ENCODE results near the gene RPTOR. TPM values are rescaled to one million over a fixed set of nuclear protein-coding genes. Genes with fewer than 3 reads are reported as not detected.
"Not testable (repeated sequence)": the region's sequence is repeated elsewhere in the genome, so short reads cannot be mapped to it uniquely, and the experiment has no call there.

The RPTOR gene
- total RNA-seq, 3 donors from 2014 or later: 76.1 to 98.3 (median 89.5) TPM

DNA sequence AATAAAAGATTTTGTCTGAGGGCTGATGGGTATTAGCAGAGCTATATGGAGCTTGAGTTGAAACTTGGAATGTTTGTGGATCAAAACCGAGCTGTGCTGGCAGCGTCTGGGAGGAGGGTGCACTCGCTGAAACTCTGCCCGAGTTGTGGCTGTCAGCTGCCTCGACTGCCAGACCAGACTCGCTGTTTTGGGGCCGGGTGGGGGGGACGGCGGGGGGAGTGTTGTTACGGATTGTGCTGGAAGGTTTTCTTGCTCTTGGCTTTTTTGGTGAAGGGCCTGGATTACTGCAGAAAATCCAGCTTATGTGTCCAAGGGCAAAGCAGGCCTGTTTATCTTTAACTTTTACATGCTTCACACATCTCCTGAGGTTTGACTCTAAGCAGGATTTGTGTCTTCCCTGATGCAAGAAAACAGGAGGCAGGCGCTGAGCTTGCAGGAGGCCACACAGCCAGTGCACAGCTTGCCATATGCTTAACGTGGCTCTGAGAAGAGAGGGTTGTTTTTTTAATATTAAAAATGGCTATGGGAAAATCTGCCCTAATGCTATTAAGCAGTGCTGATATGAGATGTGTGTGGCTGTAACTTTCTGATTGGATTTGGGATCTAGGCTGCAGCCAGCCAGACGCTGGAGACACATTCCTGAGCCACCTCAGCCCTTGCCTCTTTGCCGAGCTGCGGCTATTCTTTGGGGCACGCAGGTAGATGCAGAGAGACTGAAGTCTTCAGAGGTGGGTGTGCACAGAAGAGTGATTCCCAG lies 20.5 kb upstream of the RPTOR start:
- no peak overlapping the region for H3K4me3 Mint-ChIP-seq
- no peaks in the 10 kb centered on the region for H3K36me3 Mint-ChIP-seq (ENCODE audit: insufficient read depth)
- ATAC-seq: no peak

DNA sequence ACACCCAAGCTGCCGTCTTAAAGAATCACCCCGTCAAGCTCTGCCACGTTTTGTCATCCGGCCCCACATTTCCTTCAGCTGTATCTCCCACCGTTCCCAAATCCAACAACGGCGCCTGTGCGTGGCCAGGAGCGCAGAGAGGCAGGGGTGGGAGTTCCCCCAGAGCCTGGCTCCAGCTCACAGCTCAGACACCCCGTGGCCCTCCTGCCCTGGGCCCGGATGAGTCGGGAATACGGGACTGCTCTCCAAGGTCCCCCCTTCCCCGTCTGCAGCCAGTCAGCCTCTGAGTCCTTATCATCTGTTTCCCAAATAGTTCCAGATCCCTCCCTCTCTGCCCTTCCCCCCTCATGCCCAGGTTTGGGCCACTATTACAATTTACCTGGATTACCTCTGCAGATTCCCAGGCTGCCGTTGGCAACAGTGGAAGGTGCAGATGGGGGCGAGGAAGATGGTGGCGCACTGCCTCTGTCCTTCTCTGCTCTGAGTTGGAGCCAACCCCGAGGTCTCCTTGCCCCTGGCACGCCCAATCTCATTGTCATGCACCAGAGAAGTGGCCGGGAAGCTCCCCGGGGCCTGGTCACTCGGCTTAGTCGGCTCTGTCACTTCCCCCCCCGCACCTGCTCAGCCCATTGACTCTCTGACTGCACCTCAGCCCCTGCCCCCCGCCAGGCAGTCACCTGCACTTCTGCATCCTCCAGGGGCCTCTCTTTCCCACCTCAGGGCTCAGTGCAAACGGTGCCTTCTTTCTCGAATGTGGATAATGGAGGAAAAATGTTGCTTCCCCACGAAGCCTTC lies 18.3 kb upstream of the RPTOR start:
- Mint-ChIP-seq H3K9me3 (no peaks in the 10 kb centered on the region), H3K36me3 (ENCODE audit: insufficient read depth) (no peaks in the 10 kb centered on the region), H3K4me1 (ENCODE audit: low read depth) (no peaks in the 10 kb centered on the region), H3K4me3 (no peak overlapping the region), H3K27me3 (ENCODE audit: low read depth) (peaks cover 22% of the 10 kb centered on the region)
- DNase-seq: no peak
- no peak for ATAC-seq

More for the DNA sequence above, 20.5 kb upstream of the RPTOR start:
- Mint-ChIP-seq H3K27me3 (ENCODE audit: low read depth) (peaks cover 25% of the 10 kb centered on the region), H3K9me3 (no peaks in the 10 kb centered on the region), H3K4me1 (ENCODE audit: low read depth) (no peaks in the 10 kb centered on the region)
- no peak for DNase-seq

DNA sequence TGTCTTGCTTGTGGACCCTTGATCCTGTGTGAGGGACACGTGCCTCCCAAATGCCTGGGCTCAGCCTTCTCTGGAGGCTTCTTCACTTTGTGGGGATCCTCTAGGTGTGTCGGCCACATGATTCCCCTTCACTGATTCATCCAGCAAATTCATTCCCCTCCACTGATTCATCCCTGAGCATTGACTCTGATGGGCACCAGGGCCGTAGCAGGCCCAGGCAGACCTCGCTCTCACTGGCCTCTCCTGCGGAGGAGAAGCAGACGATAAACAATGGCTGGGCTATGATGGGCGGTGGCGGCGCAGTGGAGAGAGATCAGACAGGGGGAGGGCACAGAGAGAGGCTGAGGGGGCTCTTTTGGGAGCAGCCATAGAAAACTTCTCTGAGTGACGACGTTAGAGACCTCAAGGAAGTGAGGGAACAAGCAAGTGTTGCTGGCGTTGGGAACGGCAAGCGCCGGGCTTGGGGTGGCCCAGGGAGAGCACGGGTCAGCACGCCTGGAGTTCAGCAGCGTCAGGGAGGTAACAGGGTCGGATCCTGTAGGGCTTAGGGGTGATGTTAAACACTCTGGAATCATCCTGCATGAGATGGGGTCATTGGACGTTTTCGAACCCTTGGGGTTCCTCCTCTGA lies 17.5 kb upstream of the RPTOR start:
- H3K4me3 Mint-ChIP-seq: no peak overlapping the region
- H3K27me3 Mint-ChIP-seq (ENCODE audit: low read depth): peaks cover 25% of the 10 kb centered on the region
- H3K36me3 Mint-ChIP-seq (ENCODE audit: insufficient read depth): no peaks in the 10 kb centered on the region
- DNase-seq: no peak
- H3K4me1 Mint-ChIP-seq (ENCODE audit: low read depth): no peaks in the 10 kb centered on the region
- no peak for ATAC-seq
- no peaks in the 10 kb centered on the region for H3K9me3 Mint-ChIP-seq

DNA sequence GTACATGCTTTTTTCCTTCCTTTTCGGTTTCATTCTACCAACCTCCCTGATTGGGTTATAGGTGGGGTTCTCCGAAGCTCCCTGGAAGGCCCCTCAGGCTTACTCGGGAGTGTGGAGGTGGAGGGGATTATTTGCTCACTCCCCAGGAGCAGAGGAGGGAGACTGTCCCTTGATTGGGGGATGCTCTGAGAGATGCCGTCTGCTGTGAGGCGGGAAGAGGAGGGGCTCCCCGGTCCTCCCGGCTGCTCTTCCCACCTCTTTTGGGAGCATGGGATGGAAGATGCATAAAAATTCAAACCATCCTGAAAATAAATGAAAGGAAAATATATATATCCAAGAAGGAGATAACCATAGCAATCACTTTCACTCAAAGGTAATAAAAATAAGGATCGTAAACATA lies 16.1 kb upstream of the RPTOR start:
- ATAC-seq (no peak), DNase-seq (no peak)
- Mint-ChIP-seq H3K4me1 (ENCODE audit: low read depth) (no peaks in the 10 kb centered on the region), H3K4me3 (no peak overlapping the region), H3K9me3 (no peaks in the 10 kb centered on the region), H3K27me3 (ENCODE audit: low read depth) (peaks cover 25% of the 10 kb centered on the region), H3K36me3 (ENCODE audit: insufficient read depth) (no peaks in the 10 kb centered on the region)

DNA sequence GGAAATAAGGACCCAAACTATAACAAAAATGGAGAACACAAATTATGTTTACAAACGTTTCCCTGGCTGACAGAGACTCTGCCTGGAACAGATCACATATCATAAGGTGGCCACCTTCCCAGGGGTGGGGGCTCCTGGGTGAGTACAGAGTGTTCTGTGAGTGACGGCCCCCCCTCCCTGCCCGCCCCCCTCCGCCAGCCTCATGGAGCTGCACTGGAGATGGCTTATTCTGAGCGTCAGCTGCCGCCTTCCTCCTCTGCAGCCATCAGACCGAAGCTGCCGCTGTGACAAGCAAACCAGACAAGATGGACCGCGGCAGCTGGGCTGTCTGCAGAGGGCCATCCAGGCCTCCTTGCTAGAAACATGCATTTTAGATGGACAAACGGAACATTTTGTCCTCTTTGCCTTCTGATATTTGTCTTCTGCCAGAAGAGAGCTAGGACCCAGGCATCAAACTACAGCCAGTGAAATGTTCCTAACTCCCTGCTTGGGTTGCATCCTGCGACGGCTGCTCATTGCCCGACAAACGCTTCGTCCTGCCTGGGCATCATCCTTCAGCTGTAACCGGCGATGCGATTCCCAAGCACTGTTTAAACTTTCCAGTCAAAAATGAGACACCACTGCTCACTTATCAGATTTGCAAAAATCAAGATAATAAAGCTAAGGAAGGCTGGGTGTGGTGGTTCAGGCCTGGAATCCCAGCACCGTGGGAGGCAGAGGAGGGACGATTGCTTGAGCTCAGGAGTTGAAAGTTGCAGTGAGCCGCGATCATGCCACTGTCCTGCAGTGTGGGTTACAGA lies 15.3 kb upstream of the RPTOR start:
- peaks cover 25% of the 10 kb centered on the region for H3K27me3 Mint-ChIP-seq (ENCODE audit: low read depth)
- ATAC-seq: no peak

DNA sequence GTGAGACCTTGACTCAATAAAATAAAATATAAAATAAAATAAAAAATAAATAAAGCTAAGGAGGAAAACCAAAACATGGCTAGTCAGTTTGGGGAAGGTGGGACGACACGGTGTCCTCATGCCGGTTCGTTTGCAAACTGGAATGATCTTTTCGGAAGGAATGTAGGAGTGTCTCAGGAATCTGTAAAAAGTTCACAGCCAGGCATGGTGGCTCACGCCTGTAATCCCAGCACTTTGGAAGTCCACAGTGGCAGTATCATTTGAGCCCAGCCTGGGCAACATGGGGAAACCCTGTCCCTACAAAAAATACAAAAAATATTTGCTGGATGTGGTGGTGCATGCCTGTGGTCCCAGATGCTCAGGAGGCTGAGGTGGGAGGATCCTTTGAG lies 14.7 kb upstream of the RPTOR start:
- Mint-ChIP-seq H3K9me3 (no peaks in the 10 kb centered on the region), H3K36me3 (ENCODE audit: insufficient read depth) (no peaks in the 10 kb centered on the region), H3K4me3 (no peak overlapping the region), H3K27me3 (ENCODE audit: low read depth) (peaks cover 25% of the 10 kb centered on the region), H3K4me1 (ENCODE audit: low read depth) (no peaks in the 10 kb centered on the region)
- DNase-seq (no peak), ATAC-seq (no peak)

More for the DNA sequence above, 15.3 kb upstream of the RPTOR start:
- H3K4me1 Mint-ChIP-seq (ENCODE audit: low read depth): no peaks in the 10 kb centered on the region
- H3K9me3 Mint-ChIP-seq: no peaks in the 10 kb centered on the region
- no peaks in the 10 kb centered on the region for H3K36me3 Mint-ChIP-seq (ENCODE audit: insufficient read depth)
- no peak for DNase-seq
- H3K4me3 Mint-ChIP-seq: no peak overlapping the region

DNA sequence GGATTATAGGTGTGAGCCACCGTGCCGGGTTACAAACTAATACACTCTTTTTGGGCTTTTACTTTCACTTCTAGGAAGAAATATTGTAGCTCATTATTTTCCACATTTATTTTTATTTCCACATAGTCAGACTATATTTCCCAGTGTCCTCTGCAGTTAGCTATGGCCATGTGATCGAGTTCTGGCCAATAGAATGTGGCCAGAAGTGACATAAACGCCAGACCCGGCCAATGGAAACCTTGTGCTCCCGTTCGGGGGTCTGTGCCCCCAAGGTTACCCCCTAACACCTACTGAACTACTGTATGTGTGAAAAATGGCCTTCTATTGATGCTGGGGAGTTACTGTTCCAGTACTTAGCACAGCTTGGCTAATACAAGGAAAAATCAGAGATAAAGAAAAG lies 13.2 kb upstream of the RPTOR start:
- no peak overlapping the region for H3K4me3 Mint-ChIP-seq
- H3K9me3 Mint-ChIP-seq: no peaks in the 10 kb centered on the region
- no peak for ATAC-seq
- no peak for DNase-seq
- H3K4me1 Mint-ChIP-seq (ENCODE audit: low read depth): no peaks in the 10 kb centered on the region
- no peaks in the 10 kb centered on the region for H3K36me3 Mint-ChIP-seq (ENCODE audit: insufficient read depth)
- peaks cover 21% of the 10 kb centered on the region for H3K27me3 Mint-ChIP-seq (ENCODE audit: low read depth)

DNA sequence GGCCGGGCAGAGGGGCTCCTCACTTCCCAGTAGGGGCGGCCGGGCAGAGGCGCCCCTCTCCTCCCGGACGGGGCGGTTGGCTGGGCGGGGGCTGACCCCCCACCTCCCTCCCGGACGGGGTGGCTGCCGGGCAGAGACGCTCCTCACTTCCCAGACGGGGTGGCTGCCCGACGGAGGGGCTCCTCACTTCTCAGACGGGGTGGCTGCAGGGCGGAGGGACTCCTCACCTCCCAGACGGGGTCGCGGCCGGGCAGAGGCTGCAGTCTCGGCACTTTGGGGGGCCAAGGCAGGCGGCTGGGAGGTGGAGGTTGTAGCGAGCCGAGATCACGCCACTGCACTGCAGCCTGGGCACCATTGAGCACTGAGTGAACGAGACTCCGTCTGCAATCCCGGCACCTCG lies 7.3 kb upstream of the RPTOR start:
- not testable (repeated sequence) for H3K4me1 Mint-ChIP-seq (ENCODE audit: low read depth); ATAC-seq; H3K4me3 Mint-ChIP-seq; DNase-seq; H3K9me3 Mint-ChIP-seq; H3K27me3 Mint-ChIP-seq (ENCODE audit: low read depth); H3K36me3 Mint-ChIP-seq (ENCODE audit: insufficient read depth)

DNA sequence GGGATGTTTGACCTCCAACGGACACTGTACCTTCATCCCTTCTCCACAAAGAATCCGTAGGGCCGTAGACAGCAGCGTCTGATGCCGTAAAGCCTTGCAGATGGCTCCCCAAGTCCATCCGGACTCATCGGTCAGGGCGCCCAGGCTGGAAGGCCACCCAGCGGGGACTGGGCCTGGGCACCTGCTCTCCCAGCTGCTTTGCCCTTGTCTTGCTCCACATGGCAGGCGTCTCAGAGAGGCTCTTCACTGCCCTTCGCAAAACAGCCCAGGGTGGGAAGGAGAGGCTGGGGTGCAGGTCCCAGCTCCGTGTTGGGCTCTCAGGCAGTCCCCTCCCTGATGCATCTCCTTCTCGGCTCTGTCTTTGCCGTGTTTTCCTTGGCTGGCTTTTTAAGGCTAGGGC lies 6.2 kb upstream of the RPTOR start:
- Mint-ChIP-seq H3K4me1 (ENCODE audit: low read depth) (peaks cover 5% of the 10 kb centered on the region), H3K4me3 (no peak overlapping the region), H3K27me3 (ENCODE audit: low read depth) (peaks cover 13% of the 10 kb centered on the region), H3K9me3 (no peaks in the 10 kb centered on the region), H3K36me3 (ENCODE audit: insufficient read depth) (no peaks in the 10 kb centered on the region)
- ATAC-seq (no peak), DNase-seq (no peak)

DNA sequence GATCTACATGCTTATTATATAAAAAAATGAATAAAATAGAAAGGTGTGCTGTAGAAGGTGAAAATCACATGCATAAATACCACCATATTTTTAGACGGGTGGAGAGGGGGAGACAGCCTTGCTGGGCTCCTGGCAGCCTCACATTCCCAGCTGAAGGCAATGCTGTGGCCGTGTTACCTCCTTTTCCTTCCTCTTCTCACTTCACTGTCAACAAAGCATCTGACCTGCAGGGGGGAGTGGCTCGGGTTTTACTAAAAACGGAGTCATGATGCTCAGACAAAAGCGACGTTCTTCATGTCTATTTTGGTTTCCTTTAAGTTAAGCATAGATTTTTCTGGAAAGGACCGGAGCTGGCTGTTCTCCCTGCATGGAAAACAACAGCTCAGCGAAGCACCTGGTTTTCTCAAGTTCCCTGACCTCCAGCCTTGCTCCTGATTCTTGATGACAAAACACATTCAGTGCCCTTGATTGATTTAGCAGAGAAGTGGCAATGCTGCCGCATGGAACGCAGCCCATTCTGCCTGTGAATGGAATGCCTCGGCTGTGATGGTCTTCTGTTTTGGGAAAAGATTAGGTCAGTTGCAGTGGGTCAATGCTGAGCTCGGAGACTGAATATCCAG lies 5.5 kb upstream of the RPTOR start:
- Mint-ChIP-seq H3K4me3 (no peak overlapping the region), H3K27me3 (ENCODE audit: low read depth) (peaks cover 16% of the 10 kb centered on the region), H3K36me3 (ENCODE audit: insufficient read depth) (no peaks in the 10 kb centered on the region), H3K4me1 (ENCODE audit: low read depth) (peaks cover 5% of the 10 kb centered on the region), H3K9me3 (no peaks in the 10 kb centered on the region)
- DNase-seq (no peak), ATAC-seq (no peak)

DNA sequence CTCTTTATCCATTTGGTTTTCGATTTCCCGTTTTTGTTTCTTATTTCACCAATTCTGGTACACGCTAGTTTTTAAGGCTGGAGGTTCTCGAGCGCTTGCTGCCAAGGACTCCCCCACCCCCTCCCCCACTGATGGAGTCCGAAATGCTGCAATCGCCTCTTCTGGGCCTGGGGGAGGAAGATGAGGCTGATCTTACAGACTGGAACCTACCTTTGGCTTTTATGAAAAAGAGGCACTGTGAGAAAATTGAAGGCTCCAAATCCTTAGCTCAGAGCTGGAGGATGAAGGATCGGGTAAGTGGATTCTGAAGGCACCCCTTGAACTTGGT lies 825 bp downstream of the RPTOR start:
- H3K4me3 Mint-ChIP-seq: peak overlapping the region; percentile 94
- no peaks in the 10 kb centered on the region for H3K9me3 Mint-ChIP-seq
- peaks cover 16% of the 10 kb centered on the region for H3K27me3 Mint-ChIP-seq (ENCODE audit: low read depth)
- no peak for DNase-seq
- peaks cover 32% of the 10 kb centered on the region for H3K4me1 Mint-ChIP-seq (ENCODE audit: low read depth)
- ATAC-seq: peak in 1 of 2 donors; percentile 7
- H3K36me3 Mint-ChIP-seq (ENCODE audit: insufficient read depth): peaks cover 7% of the 10 kb centered on the region

DNA sequence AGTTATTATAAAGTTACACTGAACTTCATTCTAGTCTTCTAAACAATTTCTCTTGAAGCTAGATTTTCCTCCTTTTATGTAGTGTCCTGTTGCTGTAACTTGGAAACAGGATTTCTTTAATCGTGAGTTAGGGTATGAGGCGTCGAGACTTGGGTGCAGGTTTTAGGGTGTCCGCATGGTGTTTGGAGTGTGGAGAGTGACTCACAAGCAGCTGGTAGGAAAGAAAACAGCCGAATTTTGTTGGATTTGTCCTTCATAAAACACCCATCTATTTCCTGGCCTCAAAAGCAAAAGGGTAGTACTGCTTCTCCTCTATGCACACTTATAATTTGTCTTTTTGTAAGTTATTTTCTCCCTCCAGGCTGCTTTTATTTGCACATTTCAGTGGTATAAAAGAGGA lies 1.6 kb downstream of the RPTOR start:
- peak overlapping the region; percentile 94 for H3K4me3 Mint-ChIP-seq
- ATAC-seq (no peak), DNase-seq (no peak)
- peaks cover 16% of the 10 kb centered on the region for H3K27me3 Mint-ChIP-seq (ENCODE audit: low read depth)
- H3K9me3 Mint-ChIP-seq: no peaks in the 10 kb centered on the region
- H3K36me3 Mint-ChIP-seq (ENCODE audit: insufficient read depth): peaks cover 7% of the 10 kb centered on the region
- H3K4me1 Mint-ChIP-seq (ENCODE audit: low read depth): peaks cover 33% of the 10 kb centered on the region

DNA sequence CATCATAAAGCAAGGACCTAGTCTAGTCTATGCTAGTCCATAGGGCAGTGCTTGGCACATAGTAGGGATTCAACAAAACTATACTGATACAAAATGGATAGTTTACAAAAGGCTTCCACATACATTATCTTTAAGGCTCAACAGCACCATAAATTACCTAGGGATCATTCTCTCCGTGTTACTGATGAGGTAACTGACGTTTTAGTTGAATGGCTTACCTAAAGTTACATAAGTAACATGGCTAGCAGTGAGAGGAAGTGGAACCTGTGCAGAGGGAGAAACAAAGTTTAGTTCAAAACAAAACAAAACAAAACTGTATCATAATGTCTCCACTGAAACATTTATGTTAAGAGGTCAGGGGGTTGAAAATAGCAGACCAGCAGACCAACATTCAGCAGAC lies 7.9 kb downstream of the RPTOR start:
- peaks cover 15% of the 10 kb centered on the region for H3K36me3 Mint-ChIP-seq (ENCODE audit: insufficient read depth)
- ATAC-seq (no peak), DNase-seq (no peak)
- H3K27me3 Mint-ChIP-seq (ENCODE audit: low read depth): no peaks in the 10 kb centered on the region
- H3K4me3 Mint-ChIP-seq: no peak overlapping the region
- peaks cover 15% of the 10 kb centered on the region for H3K4me1 Mint-ChIP-seq (ENCODE audit: low read depth)
- no peaks in the 10 kb centered on the region for H3K9me3 Mint-ChIP-seq

DNA sequence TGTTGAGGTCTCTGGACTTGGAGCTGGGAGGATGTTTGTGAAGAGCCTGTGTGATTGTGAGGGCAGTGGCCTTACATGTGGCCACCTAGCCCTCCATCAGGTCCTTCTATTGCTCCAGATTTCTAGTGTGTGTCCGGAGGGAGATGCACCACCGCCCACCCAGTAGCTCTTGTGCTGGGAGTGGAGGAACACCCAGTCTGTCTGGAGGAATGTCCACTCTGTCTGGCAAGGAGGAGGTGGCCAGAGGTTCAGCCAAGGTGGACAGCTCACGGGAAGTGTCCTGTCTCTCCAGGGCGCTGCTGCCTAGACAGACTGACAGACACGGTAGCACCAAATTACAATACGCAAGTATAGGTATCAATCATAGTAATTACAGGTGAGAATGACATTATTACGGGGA lies 10.6 kb downstream of the RPTOR start:
- no peak for DNase-seq
- ATAC-seq: no peak
- Mint-ChIP-seq H3K4me1 (ENCODE audit: low read depth) (peaks cover 14% of the 10 kb centered on the region), H3K36me3 (ENCODE audit: insufficient read depth) (peaks cover 19% of the 10 kb centered on the region), H3K27me3 (ENCODE audit: low read depth) (no peaks in the 10 kb centered on the region), H3K4me3 (no peak overlapping the region), H3K9me3 (no peaks in the 10 kb centered on the region)

Measured in activated T-cell treated with anti-CD3 and anti-CD28 coated beads, Interleukin-2, amount 50 U/mL, for 4 hours (primary cell).